Neural progenitor cell (in vitro differentiated cells): Measurements from ENCODE around the gene TANC1. TPM values are rescaled to one million over a fixed set of nuclear protein-coding genes. Genes with fewer than 3 reads are reported as not detected.

Experiments
- DNase-seq: peaks from one replicate; pipeline ENCODE4 v3.0.0-alpha.2; 2016; ENCODE audit warnings: low spot score
- H2AFZ ChIP-seq: fragments of 200-600 bp; sonication (generic); replicated peaks from 2 replicates; pipeline ENCODE4 v1.6.1; 2016; ENCODE audit warnings: antibody characterized with exemption
- H3F3A ChIP-seq: fragments of 200-600 bp; sonication (generic); 2 replicates; pipeline ENCODE4 v1.6.1; 2016; ENCODE audit warnings: antibody characterized with exemption, low read depth
- H3K27ac ChIP-seq: fragments of 200-600 bp; sonication (generic); 2 replicates; pipeline ENCODE4 v1.5.1; 2016; ENCODE audit warnings: mild to moderate bottlenecking
- H3K27me3 ChIP-seq: fragments of 200-600 bp; sonication (generic); 2 replicates; pipeline ENCODE4 v1.6.1; 2016; ENCODE audit warnings: mild to moderate bottlenecking, moderate library complexity
- H3K36me3 ChIP-seq: fragments of 200-600 bp; sonication (generic); 2 replicates; pipeline ENCODE4 v1.5.1; 2016
- H3K4me1 ChIP-seq: fragments of 200-600 bp; sonication (generic); 2 replicates; pipeline ENCODE4 v1.6.1; 2016; ENCODE audit warnings: mixed run types
- H3K4me2 ChIP-seq: fragments of 200-600 bp; sonication (generic); 2 replicates; pipeline ENCODE4 v1.6.1; 2016
- H3K4me3 ChIP-seq: fragments of 200-600 bp; sonication (generic); 2 replicates; pipeline ENCODE4 v1.5.1; 2016
- H3K79me2 ChIP-seq: fragments of 200-600 bp; sonication (generic); 2 replicates; pipeline ENCODE4 v1.6.1; 2016; ENCODE audit warnings: low read depth
- H3K9ac ChIP-seq: fragments of 200-600 bp; sonication (generic); 2 replicates; pipeline ENCODE4 v1.6.1; 2016
- H3K9me3 ChIP-seq: fragments of 200-600 bp; sonication (generic); 2 replicates; pipeline ENCODE4 v1.5.1; 2016; ENCODE audit warnings: low read depth
- H4K20me1 ChIP-seq: fragments of 200-600 bp; sonication (generic); 2 replicates; pipeline ENCODE4 v1.6.1; 2016; ENCODE audit warnings: low read depth
- H3K27ac Mint-ChIP-seq: 3 replicates; pipeline ENCODE4 v1.8.0; 2021; ENCODE audit warnings: mixed read lengths
- H3K27me3 Mint-ChIP-seq: 2 replicates; pipeline ENCODE4 v1.8.0; 2022; ENCODE audit warnings: low read depth, mild to moderate bottlenecking, inconsistent platforms, moderate library complexity, mixed read lengths; ENCODE audit not compliant: insufficient read depth
- H3K36me3 Mint-ChIP-seq: 3 replicates; pipeline ENCODE4 v1.8.0; 2021; ENCODE audit warnings: mixed read lengths
- H3K4me1 Mint-ChIP-seq: 3 replicates; pipeline ENCODE4 v1.8.0; 2021; ENCODE audit warnings: mixed read lengths
- H3K4me3 Mint-ChIP-seq: 3 replicates; pipeline ENCODE4 v1.8.0; 2021; ENCODE audit warnings: mild to moderate bottlenecking, moderate library complexity, mixed read lengths
- H3K9me3 Mint-ChIP-seq: 3 replicates; pipeline ENCODE4 v1.8.0; 2020; ENCODE audit warnings: mixed read lengths
- CTCF ChIP-seq: fragments of 200-600 bp; sonication (generic); IDR thresholded peaks from 2 replicates; pipeline ENCODE4 v1.5.1; 2017; ENCODE audit warnings: antibody characterized with exemption, mild to moderate bottlenecking
- EZH2 ChIP-seq: fragments of 200-600 bp; sonication (generic); IDR thresholded peaks from 2 replicates; pipeline ENCODE4 v1.6.1; 2017; ENCODE audit warnings: antibody characterized with exemption, mild to moderate bottlenecking, moderate library complexity
- EZH2phosphoT487 ChIP-seq: fragments of 200-600 bp; sonication (generic); IDR thresholded peaks from 2 replicates; pipeline ENCODE4 v1.6.1; 2017; ENCODE audit warnings: antibody characterized with exemption
- total RNA-seq: library from RNA; depleted of rRNA; stranded (reverse); fragments of >200 nt; gene quantifications from 2 replicates; pipeline ENCODE4 v1.2.3, GENCODE V29; 2015; ENCODE audit warnings: low replicate concordance

TANC1 gene
- total RNA-seq, 1 donor from 2014 or later: 11.9 TPM

- Mint-ChIP-seq H3K4me1 (peaks cover 3% of the 10 kb centered on the region), H3K9me3 (no peaks in the 10 kb centered on the region), H3K27ac (no peak overlapping the region), H3K4me3 (no peak overlapping the region), H3K36me3 (peaks cover 28% of the 10 kb centered on the region), H3K27me3 (peaks cover 8% of the 10 kb centered on the region)
- no peak overlapping the region for H3K4me2 ChIP-seq
- H3K27ac ChIP-seq: no peak overlapping the region
- no peaks in the 10 kb centered on the region for H3K79me2 ChIP-seq
- no peaks in the 10 kb centered on the region for H3K36me3 ChIP-seq
- DNase-seq: no peak
- H3K9me3 ChIP-seq: no peaks in the 10 kb centered on the region
- H3K27me3 ChIP-seq: no peaks in the 10 kb centered on the region
- no peaks in the 10 kb centered on the region for H4K20me1 ChIP-seq
- H3K4me1 ChIP-seq: no peaks in the 10 kb centered on the region
- H2AFZ ChIP-seq: no peak overlapping the region
- H3F3A ChIP-seq: no peaks in the 10 kb centered on the region
- H3K4me3 ChIP-seq: no peak overlapping the region
- TF ChIP-seq EZH2 (no peak), CTCF (no peak)
- no peak overlapping the region for H3K9ac ChIP-seq
Measured at GRCh38 chr2:159169187-159169586, 200.7 kb downstream of the TANC1 start.

DNA sequence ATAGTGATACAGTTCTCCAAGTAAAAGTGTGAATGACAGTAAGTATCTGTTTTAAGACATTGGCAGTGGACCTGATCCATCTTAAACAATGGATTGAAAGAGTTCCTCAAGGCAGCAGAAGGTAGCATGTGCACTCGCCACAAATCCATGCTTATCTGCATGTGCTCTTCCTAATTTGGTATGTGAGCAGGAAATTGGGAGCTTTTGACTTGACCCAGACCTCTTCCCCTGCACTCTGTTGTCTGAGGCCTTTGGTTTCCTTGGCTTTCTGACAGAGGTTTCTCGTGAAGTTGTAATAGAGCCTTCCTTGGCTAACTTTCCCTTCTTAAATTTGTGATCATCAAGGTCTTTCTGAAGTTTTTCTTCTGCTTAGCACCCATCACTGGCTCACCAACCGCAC is 204.0 kb downstream of the TANC1 start:
- Mint-ChIP-seq H3K4me1 (peaks cover 2% of the 10 kb centered on the region), H3K36me3 (peaks cover 23% of the 10 kb centered on the region), H3K4me3 (no peak overlapping the region), H3K27me3 (peaks cover 4% of the 10 kb centered on the region), H3K9me3 (no peaks in the 10 kb centered on the region), H3K27ac (no peak overlapping the region)
- no peak for DNase-seq
- Histone ChIP-seq H3K9me3 (no peaks in the 10 kb centered on the region), H3K27me3 (no peaks in the 10 kb centered on the region), H3K4me1 (no peaks in the 10 kb centered on the region), H3K36me3 (no peaks in the 10 kb centered on the region), H3K27ac (no peak overlapping the region), H3K9ac (no peak overlapping the region), H3K4me2 (no peak overlapping the region), H3K4me3 (no peak overlapping the region), H3K79me2 (no peaks in the 10 kb centered on the region), H2AFZ (no peak overlapping the region), H3F3A (no peaks in the 10 kb centered on the region), H4K20me1 (no peaks in the 10 kb centered on the region)
- TF ChIP-seq CTCF: no peak

DNA sequence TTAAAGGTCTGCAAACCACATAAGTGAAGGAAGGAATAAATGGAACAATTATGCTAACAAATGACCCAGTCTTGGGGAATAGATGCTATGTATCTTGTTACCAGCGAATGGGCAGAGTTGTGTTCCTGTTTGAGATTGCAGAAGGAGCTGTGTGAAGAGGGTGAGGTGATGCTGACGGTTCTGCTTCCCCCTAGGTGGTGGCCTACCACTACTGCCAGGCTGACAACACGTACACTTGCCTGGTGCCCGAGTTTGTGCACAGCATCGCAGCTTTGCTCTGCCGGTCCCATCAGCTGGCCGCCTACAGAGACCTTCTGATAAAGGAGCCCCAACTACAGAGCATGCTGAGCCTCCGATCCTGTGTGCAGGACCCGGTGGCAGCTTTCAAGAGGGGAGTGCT is 206.3 kb downstream of the TANC1 start:
- H3K4me3 Mint-ChIP-seq: no peak overlapping the region
- peaks cover 22% of the 10 kb centered on the region for H3K4me1 Mint-ChIP-seq
- H3K27ac Mint-ChIP-seq: no peak overlapping the region
- no peak overlapping the region for H3K9ac ChIP-seq
- H3K36me3 ChIP-seq: no peaks in the 10 kb centered on the region
- H3F3A ChIP-seq: no peaks in the 10 kb centered on the region
- no peak overlapping the region for H2AFZ ChIP-seq
- no peaks in the 10 kb centered on the region for H3K9me3 Mint-ChIP-seq
- no peak for DNase-seq
- no peak overlapping the region for H3K4me3 ChIP-seq
- H3K36me3 Mint-ChIP-seq: peaks cover 27% of the 10 kb centered on the region
- H3K4me2 ChIP-seq: no peak overlapping the region
- peaks cover 4% of the 10 kb centered on the region for H3K27me3 Mint-ChIP-seq
- peaks cover 6% of the 10 kb centered on the region for H3K4me1 ChIP-seq
- no peaks in the 10 kb centered on the region for H3K27me3 ChIP-seq
- no peaks in the 10 kb centered on the region for H4K20me1 ChIP-seq
- no peaks in the 10 kb centered on the region for H3K79me2 ChIP-seq
- H3K27ac ChIP-seq: no peak overlapping the region
- TF ChIP-seq CTCF (no peak), EZH2 (no peak), EZH2phosphoT487 (no peak)
- H3K9me3 ChIP-seq: no peaks in the 10 kb centered on the region

- H2AFZ ChIP-seq: no peak overlapping the region
- no peak for TF ChIP-seq EZH2
- TF ChIP-seq CTCF: no peak
- TF ChIP-seq EZH2phosphoT487: no peak
- H3K27me3 Mint-ChIP-seq: peaks cover 4% of the 10 kb centered on the region
- no peak overlapping the region for H3K27ac ChIP-seq
- H3F3A ChIP-seq: no peaks in the 10 kb centered on the region
- H3K4me1 ChIP-seq: peaks cover 6% of the 10 kb centered on the region
- H3K4me3 Mint-ChIP-seq: no peak overlapping the region
- no peak overlapping the region for H3K4me3 ChIP-seq
- no peaks in the 10 kb centered on the region for H3K27me3 ChIP-seq
- H3K9ac ChIP-seq: no peak overlapping the region
- no peaks in the 10 kb centered on the region for H3K79me2 ChIP-seq
- no peak overlapping the region for H3K4me2 ChIP-seq
- H3K27ac Mint-ChIP-seq: no peak overlapping the region
- no peaks in the 10 kb centered on the region for H3K9me3 Mint-ChIP-seq
- H3K4me1 Mint-ChIP-seq: peaks cover 22% of the 10 kb centered on the region
- DNase-seq: no peak
- H3K36me3 Mint-ChIP-seq: peaks cover 27% of the 10 kb centered on the region
- H3K9me3 ChIP-seq: no peaks in the 10 kb centered on the region
- H3K36me3 ChIP-seq: no peaks in the 10 kb centered on the region
- no peaks in the 10 kb centered on the region for H4K20me1 ChIP-seq
Measured at GRCh38 chr2:159175182-159175581, 206.7 kb downstream of the TANC1 start.
